M059J (cell line): ENCODE data around the gene DCTN2. TPM values are rescaled to one million over a fixed set of nuclear protein-coding genes. Genes with fewer than 3 reads are reported as not detected.
"Not testable (repeated sequence)": the region's sequence is repeated elsewhere in the genome, so short reads cannot be mapped to it uniquely, and the experiment has no call there.

ENCODE experiments used
- DNase-seq: peaks from one replicate; pipeline ENCODE4 v3.0.0-alpha.2; 2012; ENCODE audit warnings: low read depth
- total RNA-seq: library from RNA; depleted of rRNA; stranded (reverse); fragments of >200 nt; shearing (Covaris generic); gene quantifications from 2 replicates; pipeline ENCODE4 v1.2.3, GENCODE V29; 2014; rRNA removed

Gene DCTN2
- 97.9 and 119 TPM in 2 replicates for total RNA-seq

DNA sequence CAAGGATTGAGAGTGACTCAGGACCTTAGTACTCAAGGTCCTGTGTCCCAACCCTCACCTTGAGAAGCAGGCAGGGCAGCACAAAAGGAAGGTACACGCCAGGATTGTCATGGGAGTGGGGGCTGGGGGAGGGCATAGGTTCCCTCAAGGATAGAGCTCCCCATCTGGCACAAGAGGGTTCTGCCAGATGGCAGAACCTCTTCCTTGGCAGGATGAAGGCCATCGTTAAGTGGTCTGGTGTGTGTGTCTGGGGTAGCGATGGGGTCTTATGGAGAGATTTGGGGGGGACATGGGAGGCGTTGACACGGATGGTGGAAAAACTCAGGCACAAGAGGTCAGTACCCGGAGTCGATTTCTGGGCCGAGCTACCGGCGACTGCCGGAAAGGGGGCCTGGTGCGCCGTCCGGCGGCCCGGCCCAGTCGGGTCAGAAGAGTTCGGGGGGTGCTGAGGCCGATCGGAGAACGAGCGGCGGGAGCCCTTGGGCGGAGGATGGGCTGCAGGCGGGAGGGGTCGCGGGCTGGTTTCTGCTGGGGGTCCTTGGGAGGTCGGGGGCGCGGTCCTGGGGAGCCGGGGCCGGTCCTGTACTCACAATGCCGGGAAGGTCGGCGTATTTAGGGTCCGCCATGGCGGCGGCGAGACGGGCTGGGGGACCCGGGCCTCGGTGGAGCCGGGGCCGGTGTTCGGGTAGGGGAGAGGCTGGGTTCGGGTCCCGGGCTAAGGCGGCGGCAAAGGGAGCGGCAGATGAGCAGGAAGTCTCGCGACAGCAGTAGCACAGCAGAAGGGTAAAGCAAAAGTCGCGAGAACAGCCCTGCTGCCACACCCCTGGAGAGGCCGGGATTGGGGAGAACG is at the start of gene DCTN2:
DCTN2 (minus strand) TSS at position 755 of the 850 bp plus-strand sequence; CDS start at position 626, 129 bp downstream.
- DNase-seq = peak; percentile 97

- DNase-seq = no peak
Observed at GRCh38 chr12:57593187-57593586, 46.2 kb upstream of the DCTN2 start.

- DNase-seq = peak; percentile 8
Observed at GRCh38 chr12:57592551-57593165, 45.7 kb upstream of the DCTN2 start.

DNA sequence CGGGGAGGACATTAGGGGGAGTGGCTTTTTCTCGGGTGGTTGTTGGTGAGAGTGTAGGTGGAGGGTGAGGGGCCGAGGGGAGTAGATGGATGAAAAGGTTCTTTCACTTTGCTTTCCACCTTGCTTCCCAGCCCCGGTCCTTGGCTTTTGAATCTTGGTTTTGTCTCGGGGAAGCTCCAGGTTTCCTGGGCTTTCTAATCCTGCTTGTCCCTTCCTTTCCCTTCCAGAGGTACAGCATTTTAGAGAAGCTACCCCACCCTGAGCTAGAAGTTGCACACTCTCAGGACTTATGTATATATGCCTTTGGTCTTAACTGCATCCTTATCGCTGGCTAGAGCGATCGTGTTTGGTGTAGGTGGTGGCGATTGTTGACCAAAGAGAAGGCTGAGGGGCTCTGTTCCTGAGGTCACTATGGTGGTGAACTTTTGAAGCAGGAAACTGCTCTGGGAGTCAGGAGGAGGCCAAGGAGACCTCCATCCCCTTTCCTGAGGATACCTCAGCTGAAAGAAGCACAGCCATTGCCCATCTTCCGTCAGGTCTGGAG is 44.9 kb upstream of the DCTN2 start:
- DNase-seq = no peak

- peak; percentile 74 for DNase-seq
Observed at GRCh38 chr12:57590864-57591781, 44.1 kb upstream of the DCTN2 start, which contains the start of gene PIP4K2C. PIP4K2C (plus strand) TSS chr12:57591192; CDS start chr12:57591290, 98 bp downstream.

GRCh38 chr12:57590479-57590863 is 43.5 kb upstream of the DCTN2 start:
- DNase-seq = no peak

DNA sequence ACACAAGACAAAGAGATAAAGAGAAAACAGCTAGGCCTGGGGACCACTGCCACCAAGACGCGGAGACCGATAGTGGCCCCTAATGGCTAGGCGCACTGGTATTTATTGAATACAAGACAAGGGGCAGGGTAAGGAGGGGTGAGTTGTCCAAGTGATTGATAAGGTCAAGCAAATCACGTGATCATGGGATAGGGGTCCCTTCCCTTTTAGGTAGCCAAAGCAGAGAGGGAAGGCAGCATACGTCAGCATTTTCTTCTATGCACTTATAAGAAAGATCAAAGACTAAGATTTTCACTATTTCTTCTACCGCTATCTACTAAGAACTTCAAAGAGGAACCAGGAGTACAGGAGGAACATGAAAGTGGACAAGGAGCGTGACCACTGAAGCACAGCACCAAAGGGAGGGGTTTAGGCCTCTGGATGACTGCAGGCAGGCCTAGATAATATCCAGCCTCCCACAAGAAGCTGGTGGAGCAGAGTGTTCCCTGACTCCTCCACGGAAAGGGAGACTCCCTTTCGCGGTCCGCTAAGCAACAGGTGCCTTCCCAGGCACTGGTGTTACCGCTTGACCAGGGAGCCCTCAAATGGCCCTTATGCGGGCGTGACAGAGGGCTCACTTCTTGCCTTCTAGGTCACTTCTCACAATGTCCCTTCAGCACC is 42.1 kb upstream of the DCTN2 start:
- not testable (repeated sequence) for DNase-seq

GRCh38 chr12:57586832-57587429 is 39.9 kb upstream of the DCTN2 start:
- no peak for DNase-seq

GRCh38 chr12:57586128-57586527 is 39.1 kb upstream of the DCTN2 start:
- DNase-seq = no peak

DNA sequence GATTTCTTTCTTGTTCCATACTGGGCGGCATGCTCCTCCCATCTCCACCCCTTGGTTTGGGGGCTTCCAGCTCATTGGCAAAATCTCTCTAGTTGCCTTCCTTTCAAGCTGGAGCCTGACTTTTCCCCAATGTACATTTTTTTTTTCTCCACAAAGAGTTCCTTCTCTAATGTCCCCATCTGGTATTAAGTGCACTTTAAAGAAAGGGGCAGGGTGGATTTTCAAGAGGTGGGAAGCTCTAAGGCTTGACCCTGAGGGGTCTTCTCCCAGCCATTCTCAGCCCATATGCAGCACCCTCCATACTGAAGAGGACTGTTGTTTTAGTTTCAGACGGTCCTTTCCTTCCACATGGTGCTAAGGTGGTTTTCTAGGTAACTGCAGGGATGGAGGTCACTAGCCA is 38.2 kb upstream of the DCTN2 start:
- no peak for DNase-seq

- no peak for DNase-seq
Observed at GRCh38 chr12:57584690-57585089, 37.7 kb upstream of the DCTN2 start.

DNA sequence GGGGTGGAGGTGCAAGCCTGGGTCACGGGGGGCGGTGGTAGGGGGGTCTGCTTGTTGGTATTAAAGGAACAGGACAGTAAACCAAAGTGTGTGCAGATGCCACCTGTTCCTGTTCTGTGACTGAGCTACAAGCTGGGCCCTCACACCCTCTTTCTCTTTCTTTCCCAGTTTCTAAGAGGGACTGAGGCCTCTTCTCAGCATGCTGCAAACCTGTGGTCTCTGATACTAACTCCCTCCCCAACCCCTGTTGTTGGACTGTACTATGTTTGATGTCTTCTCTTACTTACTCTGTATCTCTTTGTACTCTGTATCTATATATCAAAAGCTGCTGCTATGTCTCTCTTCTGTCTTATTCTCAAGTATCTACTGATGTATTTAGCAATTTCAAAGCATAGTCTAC is 37.1 kb upstream of the DCTN2 start:
- DNase-seq = no peak

GRCh38 chr12:57583008-57583831 is 36.2 kb upstream of the DCTN2 start:
- peak; percentile 72 for DNase-seq

GRCh38 chr12:57582440-57582839 is 35.4 kb upstream of the DCTN2 start:
- no peak for DNase-seq

GRCh38 chr12:57581802-57582201 is 34.8 kb upstream of the DCTN2 start:
- DNase-seq = no peak

DNA sequence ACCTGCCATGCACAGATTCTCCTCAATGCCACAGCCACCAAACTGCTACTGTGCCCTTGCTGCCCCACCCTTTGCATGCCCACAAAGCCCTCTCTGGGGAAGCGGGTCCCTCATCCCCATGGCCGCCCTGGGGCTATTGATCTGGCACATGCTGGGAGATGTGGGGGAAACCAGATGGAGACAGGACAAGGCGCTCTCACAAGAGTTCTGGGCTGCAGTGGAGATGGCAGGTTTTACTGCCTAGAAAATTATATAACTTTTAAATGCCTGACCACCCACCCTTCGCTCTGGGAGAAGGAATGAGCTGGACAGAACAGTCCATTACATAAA is 33.4 kb upstream of the DCTN2 start:
- DNase-seq = no peak

DNA sequence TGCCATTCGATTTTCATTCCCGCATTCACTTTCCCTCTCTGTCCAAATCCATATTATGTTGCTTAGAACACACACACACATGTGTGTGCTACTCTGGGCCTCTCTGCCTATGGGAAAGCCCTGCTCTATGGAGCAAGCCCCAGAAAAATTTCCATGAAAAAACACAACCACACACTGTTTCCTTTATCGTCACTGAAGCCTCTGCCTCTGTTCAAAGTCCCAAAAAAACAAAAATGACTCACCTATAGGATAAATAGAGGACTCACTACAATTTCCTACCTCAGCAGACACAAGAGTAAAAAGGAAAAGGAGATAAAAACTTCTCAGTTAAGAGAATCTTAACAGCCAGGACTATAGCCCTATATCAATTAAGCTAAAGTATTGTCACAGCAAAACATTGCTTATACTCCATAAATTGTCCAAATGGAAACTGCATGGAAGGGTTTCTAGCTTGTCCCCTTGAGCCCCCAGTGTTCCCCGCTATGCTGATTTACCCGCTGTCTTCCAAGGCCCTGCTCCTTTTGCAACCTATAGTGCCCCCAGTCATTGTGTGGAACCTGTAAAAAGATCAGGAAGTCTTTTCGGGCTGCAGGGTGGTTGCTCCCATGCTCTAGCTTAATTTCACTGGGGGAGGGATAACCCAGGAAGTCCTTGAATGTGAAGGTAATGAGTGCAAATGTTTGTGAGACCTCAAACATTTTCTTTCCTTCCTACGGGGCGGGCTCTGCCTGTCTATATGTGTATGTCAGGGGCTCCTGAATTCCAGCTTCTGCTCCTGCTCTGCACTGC is 32.9 kb upstream of the DCTN2 start:
- DNase-seq = no peak

- no peak for DNase-seq
Observed at GRCh38 chr12:57579011-57579410, 32.0 kb upstream of the DCTN2 start.
